ENCODE results near the gene EEF2. TPM values are rescaled to one million over a fixed set of nuclear protein-coding genes. Genes with fewer than 3 reads are reported as not detected.

The EEF2 gene
- total RNA-seq, 2 donors from 2014 or later: 1,268 to 1,436 TPM

- Histone ChIP-seq H3K4me1 (ENCODE audit: control insufficient read depth in 1 of 2, low read depth in 2 of 2) (no peaks in the 10 kb centered on the region), H3K27ac (no peak overlapping the region), H3K36me3 (peaks cover 38% of the 10 kb centered on the region), H3K4me3 (no peak overlapping the region), H3K9me3 (no peaks in the 10 kb centered on the region), H3K27me3 (replicated peaks; ENCODE audit: insufficient read depth) (no peaks in the 10 kb centered on the region)
- DNase-seq (ENCODE audit: low spot score) (no peak), ATAC-seq (ENCODE audit: insufficient number of reproducible peaks, low FRiP score, low read depth) (no peak)
- no peak for TF ChIP-seq CTCF (IDR thresholded peaks at IDR 0.05)
Observed at GRCh38 chr19:4027146-4027545, 41.9 kb upstream of the EEF2 start.

- Histone ChIP-seq H3K27me3 (replicated peaks; ENCODE audit: insufficient read depth) (no peaks in the 10 kb centered on the region), H3K4me3 (no peak overlapping the region), H3K9me3 (no peaks in the 10 kb centered on the region), H3K27ac (no peak overlapping the region), H3K4me1 (ENCODE audit: control insufficient read depth in 1 of 2, low read depth in 2 of 2) (peaks cover 0 to 2% of the 10 kb centered on the region in 2 donors), H3K36me3 (peaks cover 28% of the 10 kb centered on the region)
- DNase-seq (ENCODE audit: low spot score) (no peak), ATAC-seq (ENCODE audit: insufficient number of reproducible peaks, low FRiP score, low read depth) (no peak)
- TF ChIP-seq CTCF (IDR thresholded peaks at IDR 0.05): no peak
Observed at GRCh38 chr19:4025317-4025716, 40.1 kb upstream of the EEF2 start.

GRCh38 chr19:4023600-4024398 is 38.5 kb upstream of the EEF2 start:
- no peak for DNase-seq (ENCODE audit: low spot score)
- Histone ChIP-seq H3K27ac (no peak overlapping the region), H3K9me3 (no peaks in the 10 kb centered on the region), H3K4me3 (no peak overlapping the region), H3K4me1 (ENCODE audit: control insufficient read depth in 1 of 2, low read depth in 2 of 2) (peaks cover 0 to 14% of the 10 kb centered on the region in 2 donors), H3K36me3 (peaks cover 15% of the 10 kb centered on the region), H3K27me3 (replicated peaks; ENCODE audit: insufficient read depth) (no peaks in the 10 kb centered on the region)
- ATAC-seq (ENCODE audit: insufficient number of reproducible peaks, low FRiP score, low read depth): no peak
- no peak for TF ChIP-seq CTCF (IDR thresholded peaks at IDR 0.05)

GRCh38 chr19:4019578-4019977 is 34.3 kb upstream of the EEF2 start:
- H3K27me3 ChIP-seq (replicated peaks; ENCODE audit: insufficient read depth): no peaks in the 10 kb centered on the region
- H3K36me3 ChIP-seq: peaks cover 6% of the 10 kb centered on the region
- H3K4me1 ChIP-seq (ENCODE audit: control insufficient read depth in 1 of 2, low read depth in 2 of 2): peaks cover 7 to 32% of the 10 kb centered on the region in 2 donors
- no peaks in the 10 kb centered on the region for H3K9me3 ChIP-seq
- H3K4me3 ChIP-seq: no peak overlapping the region
- no peak for ATAC-seq (ENCODE audit: insufficient number of reproducible peaks, low FRiP score, low read depth)
- DNase-seq (ENCODE audit: low spot score): no peak
- no peak for TF ChIP-seq CTCF (IDR thresholded peaks at IDR 0.05)
- no peak overlapping the region for H3K27ac ChIP-seq

GRCh38 chr19:4018775-4019504 is 33.7 kb upstream of the EEF2 start:
- ATAC-seq (ENCODE audit: insufficient number of reproducible peaks, low FRiP score, low read depth): no peak
- H3K27me3 ChIP-seq (replicated peaks; ENCODE audit: insufficient read depth): no peaks in the 10 kb centered on the region
- H3K36me3 ChIP-seq: peaks cover 6% of the 10 kb centered on the region
- no peaks in the 10 kb centered on the region for H3K9me3 ChIP-seq
- no peak overlapping the region for H3K27ac ChIP-seq
- peaks cover 7 to 38% of the 10 kb centered on the region in 2 donors for H3K4me1 ChIP-seq (ENCODE audit: control insufficient read depth in 1 of 2, low read depth in 2 of 2)
- TF ChIP-seq CTCF (IDR thresholded peaks at IDR 0.05): no peak
- no peak for DNase-seq (ENCODE audit: low spot score)
- no peak overlapping the region for H3K4me3 ChIP-seq

Data from thoracic aorta (tissue), 2 donors.